Neural progenitor cell (in vitro differentiated cells): ENCODE results near the gene TPD52L1. TPM values are rescaled to one million over a fixed set of nuclear protein-coding genes. Genes with fewer than 3 reads are reported as not detected.

Experiments used
- DNase-seq: peaks from one replicate; pipeline ENCODE4 v3.0.0-alpha.2; 2016; ENCODE audit warnings: low spot score
- H2AFZ ChIP-seq: fragments of 200-600 bp; sonication (generic); replicated peaks from 2 replicates; pipeline ENCODE4 v1.6.1; 2016; ENCODE audit warnings: antibody characterized with exemption
- H3F3A ChIP-seq: fragments of 200-600 bp; sonication (generic); 2 replicates; pipeline ENCODE4 v1.6.1; 2016; ENCODE audit warnings: antibody characterized with exemption, low read depth
- H3K27ac ChIP-seq: fragments of 200-600 bp; sonication (generic); 2 replicates; pipeline ENCODE4 v1.5.1; 2016; ENCODE audit warnings: mild to moderate bottlenecking
- H3K27me3 ChIP-seq: fragments of 200-600 bp; sonication (generic); 2 replicates; pipeline ENCODE4 v1.6.1; 2016; ENCODE audit warnings: mild to moderate bottlenecking, moderate library complexity
- H3K36me3 ChIP-seq: fragments of 200-600 bp; sonication (generic); 2 replicates; pipeline ENCODE4 v1.5.1; 2016
- H3K4me1 ChIP-seq: fragments of 200-600 bp; sonication (generic); 2 replicates; pipeline ENCODE4 v1.6.1; 2016; ENCODE audit warnings: mixed run types
- H3K4me2 ChIP-seq: fragments of 200-600 bp; sonication (generic); 2 replicates; pipeline ENCODE4 v1.6.1; 2016
- H3K4me3 ChIP-seq: fragments of 200-600 bp; sonication (generic); 2 replicates; pipeline ENCODE4 v1.5.1; 2016
- H3K79me2 ChIP-seq: fragments of 200-600 bp; sonication (generic); 2 replicates; pipeline ENCODE4 v1.6.1; 2016; ENCODE audit warnings: low read depth
- H3K9ac ChIP-seq: fragments of 200-600 bp; sonication (generic); 2 replicates; pipeline ENCODE4 v1.6.1; 2016
- H3K9me3 ChIP-seq: fragments of 200-600 bp; sonication (generic); 2 replicates; pipeline ENCODE4 v1.5.1; 2016; ENCODE audit warnings: low read depth
- H4K20me1 ChIP-seq: fragments of 200-600 bp; sonication (generic); 2 replicates; pipeline ENCODE4 v1.6.1; 2016; ENCODE audit warnings: low read depth
- H3K27ac Mint-ChIP-seq: 3 replicates; pipeline ENCODE4 v1.8.0; 2021; ENCODE audit warnings: mixed read lengths
- H3K27me3 Mint-ChIP-seq: 2 replicates; pipeline ENCODE4 v1.8.0; 2022; ENCODE audit warnings: low read depth, mild to moderate bottlenecking, inconsistent platforms, moderate library complexity, mixed read lengths; ENCODE audit not compliant: insufficient read depth
- H3K36me3 Mint-ChIP-seq: 3 replicates; pipeline ENCODE4 v1.8.0; 2021; ENCODE audit warnings: mixed read lengths
- H3K4me1 Mint-ChIP-seq: 3 replicates; pipeline ENCODE4 v1.8.0; 2021; ENCODE audit warnings: mixed read lengths
- H3K4me3 Mint-ChIP-seq: 3 replicates; pipeline ENCODE4 v1.8.0; 2021; ENCODE audit warnings: mild to moderate bottlenecking, moderate library complexity, mixed read lengths
- H3K9me3 Mint-ChIP-seq: 3 replicates; pipeline ENCODE4 v1.8.0; 2020; ENCODE audit warnings: mixed read lengths
- CTCF ChIP-seq: fragments of 200-600 bp; sonication (generic); IDR thresholded peaks from 2 replicates; pipeline ENCODE4 v1.5.1; 2017; ENCODE audit warnings: antibody characterized with exemption, mild to moderate bottlenecking
- EZH2 ChIP-seq: fragments of 200-600 bp; sonication (generic); IDR thresholded peaks from 2 replicates; pipeline ENCODE4 v1.6.1; 2017; ENCODE audit warnings: antibody characterized with exemption, mild to moderate bottlenecking, moderate library complexity
- EZH2phosphoT487 ChIP-seq: fragments of 200-600 bp; sonication (generic); IDR thresholded peaks from 2 replicates; pipeline ENCODE4 v1.6.1; 2017; ENCODE audit warnings: antibody characterized with exemption
- total RNA-seq: library from RNA; depleted of rRNA; stranded (reverse); fragments of >200 nt; gene quantifications from 2 replicates; pipeline ENCODE4 v1.2.3, GENCODE V29; 2015; ENCODE audit warnings: low replicate concordance

Gene TPD52L1
- total RNA-seq, 1 donor from 2014 or later: 9.5 TPM

- H3K4me1 Mint-ChIP-seq: peaks cover 3% of the 10 kb centered on the region
- no peak overlapping the region for H3K9ac ChIP-seq
- TF ChIP-seq EZH2: no peak
- TF ChIP-seq CTCF: no peak
- TF ChIP-seq EZH2phosphoT487: no peak
- H2AFZ ChIP-seq: no peak overlapping the region
- H3K4me1 ChIP-seq: no peaks in the 10 kb centered on the region
- H3K27me3 Mint-ChIP-seq: no peaks in the 10 kb centered on the region
- no peaks in the 10 kb centered on the region for H4K20me1 ChIP-seq
- H3K4me3 ChIP-seq: no peak overlapping the region
- no peaks in the 10 kb centered on the region for H3K79me2 ChIP-seq
- H3K9me3 Mint-ChIP-seq: no peaks in the 10 kb centered on the region
- H3K27ac Mint-ChIP-seq: no peak overlapping the region
- no peak overlapping the region for H3K4me3 Mint-ChIP-seq
- H3F3A ChIP-seq: no peaks in the 10 kb centered on the region
- no peak overlapping the region for H3K4me2 ChIP-seq
- no peaks in the 10 kb centered on the region for H3K36me3 Mint-ChIP-seq
- DNase-seq: no peak
- H3K9me3 ChIP-seq: no peaks in the 10 kb centered on the region
- no peak overlapping the region for H3K27ac ChIP-seq
- H3K27me3 ChIP-seq: no peaks in the 10 kb centered on the region
- no peaks in the 10 kb centered on the region for H3K36me3 ChIP-seq
Measured at GRCh38 chr6:125136378-125136777, 17.2 kb upstream of the TPD52L1 start.

GRCh38 chr6:125138083-125138482 lies 15.5 kb upstream of the TPD52L1 start:
- H3K9me3 Mint-ChIP-seq: peaks cover 5% of the 10 kb centered on the region
- H3K27ac Mint-ChIP-seq: no peak overlapping the region
- TF ChIP-seq EZH2phosphoT487 (no peak), EZH2 (no peak), CTCF (no peak)
- no peak overlapping the region for H3K27ac ChIP-seq
- H3K9ac ChIP-seq: no peak overlapping the region
- H3K9me3 ChIP-seq: no peaks in the 10 kb centered on the region
- no peaks in the 10 kb centered on the region for H3F3A ChIP-seq
- H3K36me3 ChIP-seq: no peaks in the 10 kb centered on the region
- no peaks in the 10 kb centered on the region for H3K4me1 ChIP-seq
- H3K27me3 Mint-ChIP-seq: peaks cover 4% of the 10 kb centered on the region
- no peak overlapping the region for H2AFZ ChIP-seq
- peaks cover 3% of the 10 kb centered on the region for H3K4me1 Mint-ChIP-seq
- H3K4me3 ChIP-seq: no peak overlapping the region
- DNase-seq: no peak
- no peak overlapping the region for H3K4me3 Mint-ChIP-seq
- no peaks in the 10 kb centered on the region for H3K36me3 Mint-ChIP-seq
- no peaks in the 10 kb centered on the region for H4K20me1 ChIP-seq
- H3K4me2 ChIP-seq: no peak overlapping the region
- no peaks in the 10 kb centered on the region for H3K79me2 ChIP-seq
- H3K27me3 ChIP-seq: no peaks in the 10 kb centered on the region

GRCh38 chr6:125140808-125141207 lies 12.8 kb upstream of the TPD52L1 start:
- no peak overlapping the region for H3K27ac Mint-ChIP-seq
- Histone ChIP-seq H3K4me3 (no peak overlapping the region), H3K4me1 (no peaks in the 10 kb centered on the region), H3K27me3 (no peaks in the 10 kb centered on the region), H3F3A (no peaks in the 10 kb centered on the region), H3K27ac (no peak overlapping the region), H4K20me1 (no peaks in the 10 kb centered on the region), H3K9me3 (no peaks in the 10 kb centered on the region), H3K9ac (no peak overlapping the region), H2AFZ (no peak overlapping the region), H3K4me2 (no peak overlapping the region), H3K79me2 (no peaks in the 10 kb centered on the region), H3K36me3 (no peaks in the 10 kb centered on the region)
- H3K4me3 Mint-ChIP-seq: no peak overlapping the region
- DNase-seq: no peak
- H3K4me1 Mint-ChIP-seq: peaks cover 3% of the 10 kb centered on the region
- peaks cover 10% of the 10 kb centered on the region for H3K9me3 Mint-ChIP-seq
- no peaks in the 10 kb centered on the region for H3K36me3 Mint-ChIP-seq
- H3K27me3 Mint-ChIP-seq: peaks cover 6% of the 10 kb centered on the region
- TF ChIP-seq CTCF (no peak), EZH2phosphoT487 (no peak), EZH2 (no peak)

GRCh38 chr6:125142618-125143017 lies 11.0 kb upstream of the TPD52L1 start:
- Histone ChIP-seq H3K9me3 (no peaks in the 10 kb centered on the region), H3K79me2 (no peaks in the 10 kb centered on the region), H3K27me3 (no peaks in the 10 kb centered on the region), H3K4me3 (no peak overlapping the region), H3K4me1 (no peaks in the 10 kb centered on the region), H3K9ac (no peak overlapping the region), H3K36me3 (no peaks in the 10 kb centered on the region), H2AFZ (no peak overlapping the region), H4K20me1 (no peaks in the 10 kb centered on the region), H3K4me2 (no peak overlapping the region), H3K27ac (no peak overlapping the region), H3F3A (no peaks in the 10 kb centered on the region)
- no peak overlapping the region for H3K27ac Mint-ChIP-seq
- H3K27me3 Mint-ChIP-seq: peaks cover 6% of the 10 kb centered on the region
- H3K9me3 Mint-ChIP-seq: peaks cover 10% of the 10 kb centered on the region
- H3K4me3 Mint-ChIP-seq: no peak overlapping the region
- no peak for DNase-seq
- H3K4me1 Mint-ChIP-seq: no peaks in the 10 kb centered on the region
- TF ChIP-seq CTCF (no peak), EZH2 (no peak), EZH2phosphoT487 (no peak)
- no peaks in the 10 kb centered on the region for H3K36me3 Mint-ChIP-seq
